Measurements from ENCODE around the gene LMX1A.

- TF ChIP-seq MAX (CRISPR knock-in tag; IDR thresholded peaks at IDR 0.05) (no peak), ATF3 (CRISPR knock-in tag; conservative IDR thresholded peaks at IDR 0.05) (no peak), ZNF121 (CRISPR knock-in tag; IDR thresholded peaks at IDR 0.05) (no peak), CTCF (IDR thresholded peaks at IDR 0.05) (no peak), TP53 (CRISPR knock-in tag; IDR thresholded peaks at IDR 0.05) (no peak), ZNF416 (CRISPR knock-in tag; IDR thresholded peaks at IDR 0.05) (no peak), NFE2L1 (CRISPR knock-in tag; IDR thresholded peaks at IDR 0.05) (no peak), JAZF1 (CRISPR knock-in tag; IDR thresholded peaks at IDR 0.05) (no peak), ATF2 (CRISPR knock-in tag; IDR thresholded peaks at IDR 0.05; ENCODE audit: borderline replicate concordance, low read depth) (no peak), ZNF425 (CRISPR knock-in tag; conservative IDR thresholded peaks at IDR 0.05) (no peak), TCF7 (CRISPR knock-in tag; IDR thresholded peaks at IDR 0.05; ENCODE audit: low read depth) (no peak), NR1H2 (CRISPR knock-in tag; IDR thresholded peaks at IDR 0.05) (no peak), ATF6 (CRISPR knock-in tag; IDR thresholded peaks at IDR 0.05) (no peak), AFF4 (CRISPR knock-in tag; IDR thresholded peaks at IDR 0.05; ENCODE audit: borderline replicate concordance) (no peak)
Measured at GRCh38 chr1:165395478-165395877, 39.0 kb upstream of the LMX1A start.

Measured in WTC11 (cell line).